PC-3 (cell line): ENCODE results near the gene PPP6R2. TPM values are rescaled to one million over a fixed set of nuclear protein-coding genes. Genes with fewer than 3 reads are reported as not detected.

Experiments
- ATAC-seq: fragments of 200-7000 bp; cut with Tn5 transposase; 2 replicates; pipeline ENCODE4 v1.9.1; 2020; ENCODE audit warnings: mild to moderate bottlenecking, moderate library complexity
- BruUV-seq: library from RNA; stranded (reverse); fragments of 400-500 nt; replicated peaks from 2 replicates; lab custom pipeline; 2021; lab: Mats Ljungman, UMichigan
- CTCF ChIA-PET: fragments of 300-600 bp; sonication (Branson Sonifier 250); formaldehyde crosslinking; loops from one replicate; lab custom pipeline; 2022; ENCODE audit warnings: antibody characterized with exemption; lab: Charles Lee
- POLR2A ChIA-PET: fragments of 300-600 bp; sonication (Branson Sonifier 250); formaldehyde crosslinking; loops from one replicate; lab custom pipeline; 2022; ENCODE audit warnings: antibody characterized with exemption; ENCODE audit not compliant: unreplicated experiment; lab: Charles Lee
- DNase-seq: peaks from one replicate; pipeline ENCODE4 v3.0.0-alpha.2; 2015
- H2AFZ ChIP-seq: fragments of 300-600 bp; sonication (generic); 2 replicates; pipeline ENCODE4 v1.6.0; 2016; ENCODE audit warnings: antibody characterized with exemption, low read length
- H3F3A ChIP-seq: fragments of 300-600 bp; sonication (generic); one replicate; pipeline ENCODE4 v1.6.0; 2017; ENCODE audit warnings: antibody characterized with exemption, low read length, control low read depth, mild to moderate bottlenecking; ENCODE audit not compliant: unreplicated experiment
- H3K27ac ChIP-seq: fragments of 300-600 bp; sonication (generic); 2 replicates; pipeline ENCODE4 v1.5.1; 2016; ENCODE audit warnings: mild to moderate bottlenecking, low read length
- H3K27me3 ChIP-seq: fragments of 300-600 bp; sonication (generic); 2 replicates; pipeline ENCODE4 v1.6.1; 2016; ENCODE audit warnings: low read length, mixed read lengths
- H3K36me3 ChIP-seq: fragments of 300-600 bp; sonication (generic); 2 replicates; pipeline ENCODE4 v1.6.1; 2016; ENCODE audit warnings: low read depth, mixed run types, low read length, mixed read lengths
- H3K4me1 ChIP-seq: fragments of 300-600 bp; sonication (generic); 2 replicates; pipeline ENCODE4 v1.5.1; 2016; ENCODE audit warnings: low read length; ENCODE audit not compliant: insufficient read depth
- H3K4me2 ChIP-seq: fragments of 300-600 bp; sonication (generic); 2 replicates; pipeline ENCODE4 v1.6.0; 2016; ENCODE audit warnings: low read length
- H3K4me3 ChIP-seq: fragments of 300-600 bp; sonication (generic); 2 replicates; pipeline ENCODE4 v1.5.1; 2016; ENCODE audit warnings: mild to moderate bottlenecking, low read length, mixed read lengths
- H3K79me2 ChIP-seq: fragments of 300-600 bp; sonication (generic); 2 replicates; pipeline ENCODE4 v1.6.1; 2017; ENCODE audit warnings: low read length, mixed read lengths
- H3K9ac ChIP-seq: fragments of 300-600 bp; sonication (generic); 2 replicates; pipeline ENCODE4 v1.6.0; 2016; ENCODE audit warnings: mild to moderate bottlenecking, low read length
- H3K9me2 ChIP-seq: fragments of 300-600 bp; sonication (generic); replicated peaks from 2 replicates; pipeline ENCODE4 v1.6.1; 2016; ENCODE audit warnings: mixed run types, low read length, mixed read lengths
- H3K9me3 ChIP-seq: fragments of 300-600 bp; sonication (generic); 2 replicates; pipeline ENCODE4 v1.6.1; 2016; ENCODE audit warnings: low read length, mixed read lengths
- H4K20me1 ChIP-seq: fragments of 300-600 bp; sonication (generic); 2 replicates; pipeline ENCODE4 v1.6.1; 2016; ENCODE audit warnings: low read length, mixed read lengths
- EZH2 ChIP-seq: fragments of 300-600 bp; sonication (generic); IDR thresholded peaks from one replicate; pipeline ENCODE4 v1.6.1; 2017; ENCODE audit warnings: antibody characterized with exemption, mild to moderate bottlenecking, low read length; ENCODE audit not compliant: unreplicated experiment
- EZH2phosphoT487 ChIP-seq: fragments of 300-600 bp; sonication (generic); IDR thresholded peaks from 2 replicates; pipeline ENCODE4 v1.6.1; 2018; ENCODE audit warnings: mild to moderate bottlenecking, antibody characterized with exemption, low read length, borderline replicate concordance
- intact Hi-C: fragments of 100-400 bp; cut with micrococcal nuclease; formaldehyde crosslinking; loops from 2 replicates; pipeline ENCODE4 v1.9.0; 2023
- total RNA-seq: library from RNA; depleted of rRNA; stranded (reverse); fragments of >200 nt; gene quantifications from 2 replicates; pipeline ENCODE4 v1.2.3, GENCODE V29; 2014
- TF ChIP-seq, protein P1 (sequence below): fragments of 300-600 bp; sonication (generic); conservative IDR thresholded peaks from 2 replicates; pipeline ENCODE4 v1.5.1; 2017; ENCODE audit warnings: antibody characterized with exemption, low read depth, mild to moderate bottlenecking, low read length

Gene PPP6R2
- total RNA-seq, 1 experiment from 2014 or later: 46.2 TPM

DNA sequence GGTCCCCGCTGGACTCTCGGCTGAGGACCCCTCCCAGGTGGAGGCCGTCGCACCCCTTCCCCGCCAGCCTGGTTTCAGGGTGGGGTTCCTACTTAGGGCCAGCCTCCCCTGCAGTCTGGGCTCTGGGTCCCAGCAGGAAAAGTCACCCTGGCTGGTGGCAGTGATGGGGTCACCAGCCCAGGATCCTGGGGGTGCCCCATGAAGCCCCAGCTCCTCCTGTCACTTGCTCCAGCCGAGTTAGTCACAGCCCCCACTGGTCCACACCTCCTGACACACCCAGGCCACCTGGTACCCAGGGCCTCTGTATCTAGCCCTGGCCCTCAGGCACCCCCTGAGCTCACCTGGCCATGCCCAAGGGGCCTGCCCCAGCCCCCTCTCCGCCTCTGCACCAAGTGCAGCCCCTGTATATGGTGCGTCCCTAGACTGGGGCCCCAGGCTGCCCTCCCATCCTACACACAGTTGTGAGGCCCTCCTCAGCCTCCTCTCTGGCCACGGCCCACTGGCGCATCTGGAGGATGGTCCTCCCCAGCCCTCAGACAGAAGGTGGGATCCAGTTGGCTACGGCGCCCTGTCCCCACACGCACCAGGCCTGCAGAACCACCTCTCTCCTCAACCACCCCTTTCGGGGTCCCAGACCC is 42.4 kb upstream of the PPP6R2 start:
- Histone ChIP-seq H3K9me2 (no peaks in the 10 kb centered on the region), H3K79me2 (peaks cover 89% of the 10 kb centered on the region), H3K4me2 (no peak overlapping the region), H2AFZ (no peak overlapping the region), H3K4me3 (no peak overlapping the region), H3K27me3 (no peaks in the 10 kb centered on the region), H4K20me1 (peaks cover 4% of the 10 kb centered on the region; the same call in 1 of the 2 replicates), H3K9me3 (no peaks in the 10 kb centered on the region), H3K9ac (no peak overlapping the region), H3K27ac (no peak overlapping the region), H3F3A (peaks cover 3% of the 10 kb centered on the region), H3K4me1 (peaks cover 42% of the 10 kb centered on the region), H3K36me3 (no peaks in the 10 kb centered on the region)
- POLR2A ChIA-PET: no interaction called here
- CTCF ChIA-PET: interaction anchor here (0.6 kb wide), 1 partner anchor 32 kb away, joined by 3 read pairs; no protein-coding TSS in a partner anchor
- TF ChIP-seq, protein P1, sequence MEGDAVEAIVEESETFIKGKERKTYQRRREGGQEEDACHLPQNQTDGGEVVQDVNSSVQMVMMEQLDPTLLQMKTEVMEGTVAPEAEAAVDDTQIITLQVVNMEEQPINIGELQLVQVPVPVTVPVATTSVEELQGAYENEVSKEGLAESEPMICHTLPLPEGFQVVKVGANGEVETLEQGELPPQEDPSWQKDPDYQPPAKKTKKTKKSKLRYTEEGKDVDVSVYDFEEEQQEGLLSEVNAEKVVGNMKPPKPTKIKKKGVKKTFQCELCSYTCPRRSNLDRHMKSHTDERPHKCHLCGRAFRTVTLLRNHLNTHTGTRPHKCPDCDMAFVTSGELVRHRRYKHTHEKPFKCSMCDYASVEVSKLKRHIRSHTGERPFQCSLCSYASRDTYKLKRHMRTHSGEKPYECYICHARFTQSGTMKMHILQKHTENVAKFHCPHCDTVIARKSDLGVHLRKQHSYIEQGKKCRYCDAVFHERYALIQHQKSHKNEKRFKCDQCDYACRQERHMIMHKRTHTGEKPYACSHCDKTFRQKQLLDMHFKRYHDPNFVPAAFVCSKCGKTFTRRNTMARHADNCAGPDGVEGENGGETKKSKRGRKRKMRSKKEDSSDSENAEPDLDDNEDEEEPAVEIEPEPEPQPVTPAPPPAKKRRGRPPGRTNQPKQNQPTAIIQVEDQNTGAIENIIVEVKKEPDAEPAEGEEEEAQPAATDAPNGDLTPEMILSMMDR: no peak
- no peak for TF ChIP-seq EZH2phosphoT487
- TF ChIP-seq EZH2: no peak
- ATAC-seq (no peak), DNase-seq (no peak)
- intact Hi-C loops: no loop called here
- no TSS peak for BruUV-seq

DNA sequence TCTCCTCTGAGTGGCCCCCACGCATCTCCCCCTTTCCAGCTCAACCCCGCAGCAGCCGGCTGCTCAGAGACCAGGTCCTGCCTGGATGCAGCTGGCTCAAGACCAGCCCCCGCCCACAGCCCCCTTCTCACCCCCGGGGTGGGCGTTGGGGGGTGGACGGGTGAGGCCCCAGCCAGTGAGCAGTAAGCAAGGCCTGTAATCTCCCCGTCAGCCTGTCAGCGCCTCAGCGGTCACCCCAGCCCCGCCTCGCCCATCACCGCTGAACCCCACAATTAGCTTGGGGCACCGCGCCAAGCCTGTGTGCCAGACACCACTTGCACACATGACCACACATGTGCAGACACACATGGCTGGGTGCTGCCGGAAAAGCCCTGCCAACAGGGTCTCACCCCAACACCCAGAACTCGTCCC is 41.5 kb upstream of the PPP6R2 start:
- H3F3A ChIP-seq: peaks cover 3% of the 10 kb centered on the region
- peaks cover 4% of the 10 kb centered on the region; the same call in 1 of the 2 replicates for H4K20me1 ChIP-seq
- H2AFZ ChIP-seq: no peak overlapping the region
- POLR2A ChIA-PET: no interaction called here
- peak overlapping the region; percentile 28; the same call in 1 of the 2 replicates for H3K4me2 ChIP-seq
- BruUV-seq: no TSS peak
- H3K4me3 ChIP-seq: no peak overlapping the region
- H3K79me2 ChIP-seq: peaks cover 88% of the 10 kb centered on the region
- DNase-seq: no peak
- H3K9me3 ChIP-seq: no peaks in the 10 kb centered on the region
- H3K4me1 ChIP-seq: peaks cover 42% of the 10 kb centered on the region
- peak overlapping the region; percentile 32 for H3K27ac ChIP-seq
- TF ChIP-seq, protein P1: no peak
- TF ChIP-seq EZH2phosphoT487: no peak
- no peak for TF ChIP-seq EZH2
- no peaks in the 10 kb centered on the region for H3K9me2 ChIP-seq
- no peak for ATAC-seq
- no peak overlapping the region for H3K9ac ChIP-seq
- no peaks in the 10 kb centered on the region for H3K36me3 ChIP-seq
- H3K27me3 ChIP-seq: no peaks in the 10 kb centered on the region
- CTCF ChIA-PET: no interaction called here
- intact Hi-C loops: no loop called here

DNA sequence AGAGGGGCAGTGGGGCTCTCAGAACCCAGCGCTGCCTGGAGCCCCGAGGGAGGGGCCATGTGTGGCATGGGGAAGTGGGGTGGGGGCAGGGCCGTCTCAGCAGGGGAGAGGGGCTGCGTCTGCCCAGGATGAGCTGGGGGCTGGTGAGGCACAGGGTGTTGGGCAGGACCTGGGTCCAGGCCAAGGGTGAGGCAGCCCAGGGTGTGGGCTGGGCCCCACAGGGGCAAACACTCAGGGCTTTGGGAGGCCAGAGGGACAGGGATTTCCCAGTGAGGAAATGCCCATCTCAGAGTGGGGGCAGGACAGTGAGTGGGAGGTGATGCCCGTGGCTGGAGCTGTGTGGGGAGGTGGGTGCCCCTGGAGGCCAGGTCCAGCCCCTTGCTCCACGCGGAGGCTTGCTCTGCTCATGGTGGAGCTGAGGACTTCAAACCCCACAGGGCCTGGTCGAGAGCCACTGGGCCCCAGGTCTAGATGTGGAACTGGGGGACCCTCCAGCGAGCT is 41.0 kb upstream of the PPP6R2 start:
- Histone ChIP-seq H3K9me3 (no peaks in the 10 kb centered on the region), H3K9me2 (no peaks in the 10 kb centered on the region), H3K4me3 (no peak overlapping the region), H3K27ac (peak overlapping the region; percentile 32), H2AFZ (no peak overlapping the region), H3K9ac (0 out of 2 replicates have a peak overlapping the region, but pooled peaks have one; percentile 4), H3F3A (peaks cover 3% of the 10 kb centered on the region), H3K4me1 (peaks cover 42% of the 10 kb centered on the region), H4K20me1 (0 out of 2 replicates have a peak, but pooled peaks cover 4% of the 10 kb centered on the region), H3K4me2 (peak overlapping the region; percentile 28), H3K27me3 (no peaks in the 10 kb centered on the region), H3K79me2 (peaks cover 88% of the 10 kb centered on the region), H3K36me3 (no peaks in the 10 kb centered on the region)
- no TSS peak for BruUV-seq
- TF ChIP-seq, protein P1: no peak
- TF ChIP-seq EZH2phosphoT487 (no peak), EZH2 (no peak)
- intact Hi-C loops: no loop called here
- no peak for ATAC-seq
- ChIA-PET POLR2A (no interaction called here), CTCF (no interaction called here)
- DNase-seq: peak; percentile 15
